HFFc6 (cell line): Measurements from ENCODE around the gene UXS1. TPM values are rescaled to one million over a fixed set of nuclear protein-coding genes. Genes with fewer than 3 reads are reported as not detected.
A peak's percentile ranks its signal among the peaks of the same experiment; 100 is the strongest.

ENCODE experiments used
- DNase-seq: peaks from one replicate; pipeline ENCODE4 v3.0.0-alpha.2; 2018
- H3K27ac Mint-ChIP-seq: 2 replicates; pipeline ENCODE4 v1.8.0; 2020; ENCODE audit warnings: mild to moderate bottlenecking, mixed read lengths
- H3K27me3 Mint-ChIP-seq: 2 replicates; pipeline ENCODE4 v1.8.0; 2021; ENCODE audit warnings: mild to moderate bottlenecking, moderate library complexity, mixed read lengths; ENCODE audit not compliant: insufficient read depth
- H3K36me3 Mint-ChIP-seq: 2 replicates; pipeline ENCODE4 v1.8.0; 2021; ENCODE audit warnings: low read depth, mixed read lengths
- H3K4me1 Mint-ChIP-seq: 2 replicates; pipeline ENCODE4 v1.8.0; 2020; ENCODE audit warnings: low read depth, mixed read lengths
- H3K4me3 Mint-ChIP-seq: 2 replicates; pipeline ENCODE4 v1.8.0; 2020; ENCODE audit warnings: mild to moderate bottlenecking, moderate library complexity, mixed read lengths
- H3K9me3 Mint-ChIP-seq: 2 replicates; pipeline ENCODE4 v1.8.0; 2020; ENCODE audit warnings: mild to moderate bottlenecking, mixed read lengths
- CTCF ChIP-seq: fragments of 200-600 bp; sonication (generic); IDR thresholded peaks from 2 replicates; pipeline ENCODE4 v1.5.0; 2021; ENCODE audit warnings: antibody characterized with exemption, mild to moderate bottlenecking
- total RNA-seq, 6 experiments: library from RNA; stranded (reverse); fragmentation: NEBNext Ultra II Directional; extraction: Animal tissue kit (Norgen Biotek cat#: 25700); gene quantifications; 2 replicates in 1 of 6; 3 replicates in 5 of 6; pipeline ENCODE4 v1.2.3, GENCODE V29; 2021

UXS1 gene
- total RNA-seq, 6 experiments from 2014 or later, result 40.0 to 51.9 (median 44.5) TPM

GRCh38 chr2:106054321-106054720, 139.8 kb downstream of the UXS1 start:
- Mint-ChIP-seq H3K36me3 (no peaks in the 10 kb centered on the region), H3K9me3 (no peaks in the 10 kb centered on the region; the same call in 1 of the 2 replicates), H3K4me3 (no peak overlapping the region), H3K4me1 (peaks cover 21% of the 10 kb centered on the region), H3K27ac (no peak overlapping the region), H3K27me3 (peaks cover 15% of the 10 kb centered on the region)
- DNase-seq, result no peak
- no peak for TF ChIP-seq CTCF

- Mint-ChIP-seq H3K4me1 (peaks cover 21% of the 10 kb centered on the region), H3K36me3 (no peaks in the 10 kb centered on the region), H3K27me3 (peaks cover 21% of the 10 kb centered on the region), H3K27ac (no peak overlapping the region), H3K9me3 (no peaks in the 10 kb centered on the region; the same call in 1 of the 2 replicates), H3K4me3 (no peak overlapping the region)
- no peak for TF ChIP-seq CTCF
- DNase-seq, result no peak
Observed at GRCh38 chr2:106053581-106053980, 140.5 kb downstream of the UXS1 start.

GRCh38 chr2:106053116-106053515, 141.0 kb downstream of the UXS1 start:
- TF ChIP-seq CTCF, result no peak
- Mint-ChIP-seq H3K4me1 (peaks cover 21% of the 10 kb centered on the region), H3K4me3 (no peak overlapping the region), H3K36me3 (no peaks in the 10 kb centered on the region), H3K27me3 (peaks cover 24% of the 10 kb centered on the region), H3K27ac (no peak overlapping the region), H3K9me3 (no peaks in the 10 kb centered on the region; the same call in 1 of the 2 replicates)
- peak; percentile 47 for DNase-seq

- no peak overlapping the region for H3K27ac Mint-ChIP-seq
- peaks cover 19% of the 10 kb centered on the region for H3K27me3 Mint-ChIP-seq
- no peaks in the 10 kb centered on the region for H3K4me1 Mint-ChIP-seq
- H3K4me3 Mint-ChIP-seq, result no peak overlapping the region
- no peaks in the 10 kb centered on the region for H3K9me3 Mint-ChIP-seq
- no peaks in the 10 kb centered on the region for H3K36me3 Mint-ChIP-seq
- TF ChIP-seq CTCF, result no peak
- no peak for DNase-seq
Observed at GRCh38 chr2:106044859-106045258, 149.2 kb downstream of the UXS1 start.

GRCh38 chr2:106044021-106044420, 150.1 kb downstream of the UXS1 start:
- Mint-ChIP-seq H3K4me3 (no peak overlapping the region), H3K27ac (no peak overlapping the region), H3K36me3 (no peaks in the 10 kb centered on the region), H3K4me1 (no peaks in the 10 kb centered on the region), H3K27me3 (peaks cover 21% of the 10 kb centered on the region), H3K9me3 (no peaks in the 10 kb centered on the region)
- TF ChIP-seq CTCF, result no peak
- no peak for DNase-seq
